Thoracic aorta (tissue), 2 donors: ENCODE measurements around the gene ZNRD2. TPM values are rescaled to one million over a fixed set of nuclear protein-coding genes. Genes with fewer than 3 reads are reported as not detected.
A peak's percentile ranks its signal among the peaks of the same experiment; 100 is the strongest.

Source experiments
- ATAC-seq: fragments of 150-250 bp; one replicate; pipeline ENCODE4 v1.8.0; 2017; ENCODE audit warnings: low read depth; ENCODE audit not compliant: insufficient number of reproducible peaks, low FRiP score
- DNase-seq: peaks from one replicate; pipeline ENCODE4 v3.0.0-alpha.2; 2020; ENCODE audit warnings: low spot score
- H3K27ac ChIP-seq, 2 donors: fragments of 200-600 bp; sonication (generic); 1 replicate in 1 of 2; 2 replicates in 1 of 2; pipeline ENCODE4 v1.5.1; 2016; ENCODE audit warnings: mild to moderate bottlenecking in 2 of 2, moderate library complexity in 2 of 2
- H3K27me3 ChIP-seq: fragments of 200-600 bp; sonication (generic); replicated peaks from 2 replicates; pipeline ENCODE4 v1.6.0; 2016; ENCODE audit warnings: mild to moderate bottlenecking; ENCODE audit not compliant: insufficient read depth
- H3K36me3 ChIP-seq: fragments of 200-600 bp; sonication (generic); one replicate; pipeline ENCODE4 v1.5.1; 2016
- H3K4me1 ChIP-seq, 2 donors: fragments of 200-600 bp; sonication (generic); 1 replicate in 1 of 2; 2 replicates in 1 of 2; pipeline versions ENCODE4 v1.5.1 to v1.6.0; 2016; ENCODE audit warnings: low read depth in 2 of 2, mild to moderate bottlenecking in 1 of 2; ENCODE audit not compliant: control insufficient read depth in 1 of 2
- H3K4me3 ChIP-seq: fragments of 200-600 bp; sonication (generic); 2 replicates; pipeline ENCODE4 v1.5.1; 2016; ENCODE audit warnings: mild to moderate bottlenecking
- H3K9me3 ChIP-seq: fragments of 200-600 bp; sonication (generic); 2 replicates; pipeline ENCODE4 v1.5.1; 2016
- CTCF ChIP-seq: fragments of 200-600 bp; sonication (generic); IDR thresholded peaks from one replicate; pipeline ENCODE4 v1.5.1; 2019; ENCODE audit warnings: antibody characterized with exemption
- total RNA-seq, 2 donors: library from RNA; depleted of rRNA; stranded (reverse); fragments of >200 nt; gene quantifications; one replicate each; pipeline versions ENCODE4 v1.1.0 to v1.2.3, GENCODE V29; 2016

Gene ZNRD2
- total RNA-seq, 2 donors from 2014 or later = 38.4 to 51.7 TPM

- no peak overlapping the region for H3K4me3 ChIP-seq
- no peak for TF ChIP-seq CTCF
- H3K9me3 ChIP-seq = no peaks in the 10 kb centered on the region
- H3K27ac ChIP-seq = peak overlapping the region; percentile 35 to 67
- DNase-seq (no peak), ATAC-seq (no peak)
- peaks cover 49% of the 10 kb centered on the region for H3K36me3 ChIP-seq
- H3K27me3 ChIP-seq = no peaks in the 10 kb centered on the region
- peaks cover 15 to 31% of the 10 kb centered on the region in 2 donors for H3K4me1 ChIP-seq
These were observed 10.5 kb downstream of the ZNRD2 start for GRCh38 chr11:65580756-65581155.

GRCh38 chr11:65581928-65582327 is 11.7 kb downstream of the ZNRD2 start:
- Histone ChIP-seq H3K27ac (peak overlapping the region in 1 of 2 donors; percentile 67), H3K4me3 (no peak overlapping the region), H3K27me3 (no peaks in the 10 kb centered on the region), H3K9me3 (no peaks in the 10 kb centered on the region), H3K36me3 (peaks cover 56% of the 10 kb centered on the region), H3K4me1 (peaks cover 24 to 41% of the 10 kb centered on the region in 2 donors)
- no peak for ATAC-seq
- no peak for TF ChIP-seq CTCF
- no peak for DNase-seq

- Histone ChIP-seq H3K4me3 (no peak overlapping the region), H3K27ac (no peak overlapping the region), H3K4me1 (peaks cover 28 to 41% of the 10 kb centered on the region in 2 donors), H3K9me3 (no peaks in the 10 kb centered on the region), H3K27me3 (no peaks in the 10 kb centered on the region), H3K36me3 (peaks cover 56% of the 10 kb centered on the region)
- ATAC-seq = no peak
- no peak for DNase-seq
- no peak for TF ChIP-seq CTCF
These were observed 13.3 kb downstream of the ZNRD2 start for GRCh38 chr11:65583589-65583988.

GRCh38 chr11:65584106-65584505 is 13.8 kb downstream of the ZNRD2 start:
- TF ChIP-seq CTCF = no peak
- no peak for DNase-seq
- Histone ChIP-seq H3K27me3 (no peaks in the 10 kb centered on the region), H3K4me3 (no peak overlapping the region), H3K27ac (peak overlapping the region in 1 of 2 donors; percentile 47), H3K4me1 (peaks cover 24 to 39% of the 10 kb centered on the region in 2 donors), H3K9me3 (no peaks in the 10 kb centered on the region), H3K36me3 (peaks cover 55% of the 10 kb centered on the region)
- ATAC-seq = no peak

- ATAC-seq = no peak
- Histone ChIP-seq H3K4me1 (peaks cover 24 to 36% of the 10 kb centered on the region in 2 donors), H3K27ac (no peak overlapping the region)
These were observed 14.5 kb downstream of the ZNRD2 start for GRCh38 chr11:65584723-65585171.

More at GRCh38 chr11:65584723-65585171, 14.5 kb downstream of the ZNRD2 start:
- Histone ChIP-seq H3K4me3 (no peak overlapping the region), H3K9me3 (no peaks in the 10 kb centered on the region), H3K27me3 (no peaks in the 10 kb centered on the region), H3K36me3 (peaks cover 53% of the 10 kb centered on the region)
- TF ChIP-seq CTCF = no peak
- no peak for DNase-seq
